GM19023 (cell line): ENCODE data around the gene SPARCL1.
"Not testable (repeated sequence)": the region's sequence is repeated elsewhere in the genome, so short reads cannot be mapped to it uniquely, and the experiment has no call there.

Experiments used
- ATAC-seq: cut with Tn5 transposase; IDR thresholded peaks from one replicate; pipeline ENCODE4 v1.9.1; 2021; ENCODE audit warnings: mild to moderate bottlenecking, moderate library complexity; ENCODE audit not compliant: unreplicated experiment

Gene SPARCL1

GRCh38 chr4:87458913-87459312 lies 70.3 kb downstream of the SPARCL1 start:
- ATAC-seq, result no peak

GRCh38 chr4:87451537-87451936 lies 77.6 kb downstream of the SPARCL1 start:
- no peak for ATAC-seq

- not testable (repeated sequence) for ATAC-seq
Measured at GRCh38 chr4:87446375-87446774, 82.8 kb downstream of the SPARCL1 start.

- ATAC-seq, result no peak
Measured at GRCh38 chr4:87445964-87446363, 83.2 kb downstream of the SPARCL1 start.

GRCh38 chr4:87444741-87445140 lies 84.4 kb downstream of the SPARCL1 start:
- ATAC-seq, result no peak

- no peak for ATAC-seq
Measured at GRCh38 chr4:87442889-87443288, 86.3 kb downstream of the SPARCL1 start.

GRCh38 chr4:87433342-87433741 lies 95.8 kb downstream of the SPARCL1 start:
- no peak for ATAC-seq

GRCh38 chr4:87430038-87430437 lies 99.1 kb downstream of the SPARCL1 start:
- ATAC-seq, result no peak

GRCh38 chr4:87428979-87429378 lies 100.2 kb downstream of the SPARCL1 start:
- ATAC-seq, result no peak

- ATAC-seq, result no peak
Measured at GRCh38 chr4:87427518-87427868, 101.7 kb downstream of the SPARCL1 start.

GRCh38 chr4:87426865-87427517 lies 102.2 kb downstream of the SPARCL1 start:
- no peak for ATAC-seq

GRCh38 chr4:87425711-87426110 lies 103.5 kb downstream of the SPARCL1 start:
- no peak for ATAC-seq

- ATAC-seq, result not testable (repeated sequence)
Measured at GRCh38 chr4:87424099-87424543, 105.1 kb downstream of the SPARCL1 start.
